GM12892 (cell line): Measurements from ENCODE around the gene SMG5.

Experiments
- POLR2A ChIP-seq: IDR thresholded peaks from 2 replicates; pipeline ENCODE4 v1.6.1; 2011; ENCODE audit warnings: low read depth, low read length, control low read depth
- POLR2AphosphoS5 ChIP-seq: IDR thresholded peaks from 2 replicates; pipeline ENCODE4 v1.6.1; 2011; ENCODE audit warnings: low read depth, low read length, control low read depth
- TAF1 ChIP-seq: IDR thresholded peaks from 2 replicates; pipeline ENCODE4 v1.6.1; 2011; ENCODE audit warnings: low read depth, mild to moderate bottlenecking, control low read depth, low read length, borderline replicate concordance

GRCh38 chr1:156310962-156311361 lies 28.3 kb upstream of the SMG5 start:
- TF ChIP-seq POLR2AphosphoS5 (no peak), POLR2A (no peak), TAF1 (no peak)
